ENCODE results near the gene PRUNE2.

The PRUNE2 gene

GRCh38 chr9:76654051-76654461, 251.9 kb downstream of the PRUNE2 start:
- no peak for DNase-seq

GRCh38 chr9:76652894-76653293, 253.0 kb downstream of the PRUNE2 start:
- no peak for DNase-seq

- DNase-seq = no peak
Measured at GRCh38 chr9:76651119-76651705, 254.7 kb downstream of the PRUNE2 start.

- no peak for DNase-seq
Measured at GRCh38 chr9:76650692-76651091, 255.2 kb downstream of the PRUNE2 start.

- DNase-seq = no peak
Measured at GRCh38 chr9:76649894-76650293, 256.0 kb downstream of the PRUNE2 start.

- no peak for DNase-seq
Measured at GRCh38 chr9:76646249-76646648, 259.7 kb downstream of the PRUNE2 start.

GRCh38 chr9:76644647-76645250, 261.2 kb downstream of the PRUNE2 start:
- no peak for DNase-seq

- DNase-seq = no peak
Measured at GRCh38 chr9:76644171-76644570, 261.7 kb downstream of the PRUNE2 start.

GRCh38 chr9:76643399-76644117, 262.4 kb downstream of the PRUNE2 start:
- no peak for DNase-seq

- DNase-seq = no peak
Measured at GRCh38 chr9:76642701-76643209, 263.2 kb downstream of the PRUNE2 start.

- DNase-seq = no peak
Measured at GRCh38 chr9:76642074-76642473, 263.8 kb downstream of the PRUNE2 start.

- DNase-seq = no peak
Measured at GRCh38 chr9:76638001-76638400, 267.9 kb downstream of the PRUNE2 start.

GRCh38 chr9:76637416-76637815, 268.5 kb downstream of the PRUNE2 start:
- no peak for DNase-seq

- no peak for DNase-seq
Measured at GRCh38 chr9:76634356-76635054, 271.4 kb downstream of the PRUNE2 start.

GRCh38 chr9:76630916-76631315, 275.0 kb downstream of the PRUNE2 start:
- DNase-seq = no peak

- no peak for DNase-seq
Measured at GRCh38 chr9:76629205-76629990, 276.5 kb downstream of the PRUNE2 start.

GRCh38 chr9:76628155-76628554, 277.8 kb downstream of the PRUNE2 start:
- DNase-seq = no peak

GRCh38 chr9:76626980-76627379, 278.9 kb downstream of the PRUNE2 start:
- no peak for DNase-seq

- no peak for DNase-seq
Measured at GRCh38 chr9:76626141-76626540, 279.8 kb downstream of the PRUNE2 start.

- no peak for DNase-seq
Measured at GRCh38 chr9:76624391-76625048, 281.4 kb downstream of the PRUNE2 start.

- no peak for DNase-seq
Measured at GRCh38 chr9:76620996-76621395, 284.9 kb downstream of the PRUNE2 start.

GRCh38 chr9:76620581-76620980, 285.3 kb downstream of the PRUNE2 start:
- DNase-seq = no peak
